Activated T-helper 17 cell treated with anti-CD3 and anti-CD28 coated beads, Interleukin-2, amount 50 U/mL, for 72 hours (primary cell): ENCODE data around the gene TMEM154. TPM values are rescaled to one million over a fixed set of nuclear protein-coding genes. Genes with fewer than 3 reads are reported as not detected.

Source experiments
- ATAC-seq: fragments of 150-1000 bp; cut with Tn5 transposase; replicated peaks from 2 replicates; pipeline ENCODE4 v1.10.0; 2021; ENCODE audit warnings: mild to moderate bottlenecking, moderate library complexity
- H3K27ac Mint-ChIP-seq: one replicate; pipeline ENCODE4 v1.8.0; 2022; ENCODE audit warnings: mixed read lengths
- H3K27me3 Mint-ChIP-seq: one replicate; pipeline ENCODE4 v1.8.0; 2022; ENCODE audit warnings: mixed read lengths
- H3K36me3 Mint-ChIP-seq: one replicate; pipeline ENCODE4 v1.8.0; 2022; ENCODE audit warnings: low read depth, mild to moderate bottlenecking, mixed read lengths
- H3K4me1 Mint-ChIP-seq: one replicate; pipeline ENCODE4 v1.8.0; 2022; ENCODE audit warnings: mixed read lengths
- H3K4me3 Mint-ChIP-seq: one replicate; pipeline ENCODE4 v1.8.0; 2022; ENCODE audit warnings: mild to moderate bottlenecking, mixed read lengths
- H3K9me3 Mint-ChIP-seq: one replicate; pipeline ENCODE4 v1.8.0; 2022; ENCODE audit warnings: mixed read lengths
- total RNA-seq, 2 donors: library from RNA; stranded (reverse); gene quantifications; one replicate each; pipeline ENCODE4 v1.2.3, GENCODE V29; 2022

TMEM154 gene
- total RNA-seq, 2 donors from 2014 or later: 8.6 to 18.0 TPM

DNA sequence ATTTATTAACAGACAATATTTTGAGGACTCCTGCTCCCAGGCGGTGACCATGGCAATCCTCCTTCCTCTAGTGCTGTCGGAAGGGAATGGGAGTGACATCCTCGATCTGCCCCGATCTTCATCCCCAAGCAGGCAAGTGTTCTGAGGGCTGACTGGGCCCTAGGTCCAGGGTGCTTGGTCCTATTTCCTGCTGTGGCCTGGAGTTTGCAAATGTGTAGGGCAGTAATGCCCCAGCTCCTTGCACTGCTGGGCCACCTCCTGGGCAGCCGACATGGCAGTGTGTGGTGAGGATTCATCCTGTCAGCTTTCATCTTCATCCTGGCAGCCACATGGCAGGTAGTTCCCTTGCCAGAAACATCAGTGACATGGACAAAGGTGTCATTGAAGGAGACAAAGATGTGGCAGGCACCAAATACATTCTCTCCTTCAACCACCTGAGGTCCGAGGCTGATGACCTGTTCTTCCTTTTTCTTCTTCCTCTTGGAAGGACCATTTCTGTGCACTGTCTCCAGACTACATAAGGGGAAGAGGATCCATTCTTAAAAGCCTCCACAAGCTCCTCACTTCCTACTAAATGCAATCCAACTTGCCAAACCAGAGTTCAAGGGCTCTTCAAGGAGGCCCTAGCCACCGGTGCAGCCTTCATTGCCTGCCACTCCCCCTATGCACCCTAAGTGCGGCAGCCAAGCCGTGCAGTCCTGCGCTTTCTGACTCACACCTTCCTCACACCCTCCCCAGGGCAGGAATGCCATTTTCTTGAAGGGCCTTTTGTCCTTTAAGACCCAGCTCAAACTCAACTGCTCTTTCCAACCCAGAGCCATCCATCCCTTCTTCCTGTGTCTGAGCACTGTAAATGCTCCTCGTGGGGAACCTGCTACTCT, 65.7 kb downstream of the TMEM154 start:
- Mint-ChIP-seq H3K27me3 (peaks cover 4% of the 10 kb centered on the region), H3K4me3 (no peak overlapping the region), H3K36me3 (no peaks in the 10 kb centered on the region), H3K27ac (no peak overlapping the region), H3K4me1 (no peaks in the 10 kb centered on the region), H3K9me3 (no peaks in the 10 kb centered on the region)
- ATAC-seq: no peak

DNA sequence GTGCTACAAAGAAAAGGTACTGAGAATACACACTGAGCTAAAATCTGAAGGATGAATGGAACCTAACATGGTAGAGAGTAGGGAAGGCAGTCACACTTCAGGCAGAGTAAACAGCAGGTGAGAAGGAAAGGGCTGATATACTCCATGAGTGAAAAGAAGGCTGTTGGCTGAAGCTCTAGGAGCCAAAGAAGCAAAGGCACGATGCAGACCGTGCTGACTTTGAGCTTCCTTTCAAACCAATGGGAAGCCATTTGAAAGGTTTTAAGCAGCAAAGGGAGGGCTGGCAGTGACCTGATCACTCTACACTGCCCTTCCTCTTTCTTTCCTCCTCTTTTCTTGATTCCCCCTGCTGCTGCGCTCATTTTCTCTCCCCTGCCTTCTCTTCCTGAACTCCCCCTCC, 66.4 kb downstream of the TMEM154 start:
- Mint-ChIP-seq H3K4me3 (no peak overlapping the region), H3K36me3 (no peaks in the 10 kb centered on the region), H3K27me3 (peaks cover 4% of the 10 kb centered on the region), H3K4me1 (no peaks in the 10 kb centered on the region), H3K9me3 (no peaks in the 10 kb centered on the region), H3K27ac (no peak overlapping the region)
- no peak for ATAC-seq

DNA sequence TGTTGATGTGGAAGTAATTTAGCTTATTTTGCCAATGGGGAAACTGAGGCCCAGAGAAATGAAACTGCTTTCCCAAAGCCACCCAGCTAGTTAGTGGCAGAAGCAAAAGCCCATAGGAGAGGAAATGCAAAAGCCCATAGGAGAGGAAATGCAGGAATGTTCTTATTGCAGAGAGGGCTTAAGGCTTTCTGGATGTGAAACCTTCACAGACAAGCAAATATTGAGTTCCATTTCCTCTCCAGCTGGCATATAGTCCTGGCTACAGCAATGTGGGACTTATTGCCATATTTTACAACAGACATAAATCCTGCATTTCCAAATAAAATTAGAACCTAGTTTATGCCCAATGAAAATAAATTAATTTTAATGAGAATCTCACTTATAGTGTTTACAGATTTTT, 69.7 kb downstream of the TMEM154 start:
- H3K4me3 Mint-ChIP-seq: no peak overlapping the region
- H3K9me3 Mint-ChIP-seq: no peaks in the 10 kb centered on the region
- H3K27ac Mint-ChIP-seq: no peak overlapping the region
- H3K27me3 Mint-ChIP-seq: peaks cover 4% of the 10 kb centered on the region
- H3K4me1 Mint-ChIP-seq: no peaks in the 10 kb centered on the region
- H3K36me3 Mint-ChIP-seq: no peaks in the 10 kb centered on the region
- ATAC-seq: no peak

DNA sequence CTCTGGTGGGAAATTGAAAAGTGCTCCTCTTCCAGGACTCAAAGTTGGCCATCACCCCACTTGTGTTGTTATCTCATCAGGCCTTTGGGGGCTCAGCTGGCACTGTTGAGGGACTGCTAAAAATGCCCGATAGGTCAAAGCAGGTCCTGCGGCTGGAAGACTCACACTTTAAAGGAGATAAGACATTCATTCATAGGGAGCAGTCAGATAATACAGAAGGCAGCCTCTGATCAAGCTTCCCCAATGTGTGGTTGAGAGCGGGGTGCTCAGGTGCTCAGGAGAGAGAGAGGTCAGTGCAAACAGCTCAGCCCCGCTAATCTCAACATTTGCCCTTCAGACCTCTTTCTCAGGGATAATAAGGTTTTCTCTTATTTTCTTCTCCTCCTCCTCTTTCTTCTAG, 70.3 kb downstream of the TMEM154 start:
- H3K36me3 Mint-ChIP-seq: no peaks in the 10 kb centered on the region
- no peak overlapping the region for H3K4me3 Mint-ChIP-seq
- H3K27me3 Mint-ChIP-seq: peaks cover 4% of the 10 kb centered on the region
- no peak overlapping the region for H3K27ac Mint-ChIP-seq
- H3K4me1 Mint-ChIP-seq: no peaks in the 10 kb centered on the region
- no peaks in the 10 kb centered on the region for H3K9me3 Mint-ChIP-seq
- no peak for ATAC-seq

DNA sequence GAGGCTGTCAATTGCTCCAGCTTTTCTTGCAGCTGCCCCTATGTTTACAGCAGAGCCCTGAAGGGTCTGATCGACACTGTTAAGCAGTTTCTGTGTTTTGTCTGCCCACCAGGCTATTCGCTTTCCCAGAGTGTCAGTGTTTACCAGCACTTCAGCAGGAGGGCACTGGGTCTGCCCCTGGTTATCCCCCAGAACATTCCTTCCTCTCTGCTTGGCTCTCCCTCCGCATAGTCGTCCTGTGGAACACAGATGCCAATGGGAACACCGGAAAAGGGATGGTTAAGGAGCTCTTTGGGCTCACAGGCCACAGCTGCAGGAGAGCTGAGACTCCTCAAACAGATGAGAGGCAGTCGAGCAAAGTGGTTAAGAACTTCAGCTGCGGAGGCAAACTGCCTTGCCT, 72.6 kb downstream of the TMEM154 start:
- no peaks in the 10 kb centered on the region for H3K4me1 Mint-ChIP-seq
- no peaks in the 10 kb centered on the region for H3K9me3 Mint-ChIP-seq
- H3K4me3 Mint-ChIP-seq: no peak overlapping the region
- H3K27me3 Mint-ChIP-seq: no peaks in the 10 kb centered on the region
- ATAC-seq: no peak
- no peaks in the 10 kb centered on the region for H3K36me3 Mint-ChIP-seq
- peak overlapping the region; percentile 17 for H3K27ac Mint-ChIP-seq

DNA sequence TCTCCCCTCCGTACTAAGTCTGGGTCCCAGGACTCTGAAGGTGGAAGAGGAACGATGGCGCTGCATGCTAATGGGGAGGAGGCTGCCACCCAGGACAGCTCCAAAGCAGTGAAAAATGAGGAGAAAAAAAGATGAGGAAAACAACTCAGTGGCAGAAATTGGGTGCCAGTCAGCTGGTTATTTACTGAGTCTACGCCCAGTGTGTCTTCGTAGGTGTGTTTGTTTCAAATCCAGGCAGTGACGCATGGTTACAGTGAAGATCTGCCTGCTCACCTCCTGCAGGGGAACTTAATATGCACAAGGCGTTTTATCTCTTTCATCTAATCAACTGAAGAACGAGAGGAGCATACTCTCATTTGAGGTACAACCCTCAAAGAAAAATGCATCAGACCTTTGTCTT, 73.0 kb downstream of the TMEM154 start:
- no peaks in the 10 kb centered on the region for H3K36me3 Mint-ChIP-seq
- H3K4me3 Mint-ChIP-seq: no peak overlapping the region
- H3K4me1 Mint-ChIP-seq: no peaks in the 10 kb centered on the region
- peak; percentile 39 for ATAC-seq
- no peaks in the 10 kb centered on the region for H3K9me3 Mint-ChIP-seq
- H3K27ac Mint-ChIP-seq: peak overlapping the region; percentile 17
- H3K27me3 Mint-ChIP-seq: no peaks in the 10 kb centered on the region

DNA sequence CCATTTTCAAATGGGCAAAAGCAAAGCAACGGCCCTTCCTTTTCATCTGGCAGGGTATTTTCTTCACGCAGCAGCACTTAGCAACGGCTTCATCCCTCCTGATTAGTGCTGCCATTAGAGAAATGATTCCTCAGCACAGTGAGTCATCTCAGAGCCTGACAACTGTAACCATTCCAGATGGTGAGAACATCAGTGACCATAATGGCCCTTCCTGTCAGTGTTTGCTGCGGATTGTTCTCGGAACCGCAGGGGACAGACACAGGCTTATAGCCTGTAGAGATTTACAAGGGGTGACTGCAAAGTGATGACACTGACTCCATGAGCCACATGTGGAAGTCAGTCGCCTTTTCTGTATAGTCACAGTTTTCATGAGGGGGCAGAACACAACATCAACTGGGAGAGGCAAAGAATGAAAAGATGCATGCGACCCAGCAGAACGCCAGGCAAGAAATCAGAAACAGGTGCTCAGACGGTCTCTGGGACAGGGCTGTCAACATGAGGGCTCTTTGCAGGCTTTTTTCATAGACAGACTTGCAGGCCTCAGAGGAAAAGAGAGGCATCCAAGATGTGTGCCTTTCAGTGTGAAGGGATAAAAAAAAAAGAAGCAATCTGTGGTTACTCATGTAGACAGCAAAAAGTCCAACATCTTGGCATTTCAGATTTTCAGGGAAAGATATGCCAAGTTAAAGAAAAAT, 74.0 kb downstream of the TMEM154 start:
- no peak for ATAC-seq
- no peak overlapping the region for H3K4me3 Mint-ChIP-seq
- H3K36me3 Mint-ChIP-seq: no peaks in the 10 kb centered on the region
- no peak overlapping the region for H3K27ac Mint-ChIP-seq
- H3K4me1 Mint-ChIP-seq: no peaks in the 10 kb centered on the region
- H3K27me3 Mint-ChIP-seq: no peaks in the 10 kb centered on the region
- no peaks in the 10 kb centered on the region for H3K9me3 Mint-ChIP-seq

DNA sequence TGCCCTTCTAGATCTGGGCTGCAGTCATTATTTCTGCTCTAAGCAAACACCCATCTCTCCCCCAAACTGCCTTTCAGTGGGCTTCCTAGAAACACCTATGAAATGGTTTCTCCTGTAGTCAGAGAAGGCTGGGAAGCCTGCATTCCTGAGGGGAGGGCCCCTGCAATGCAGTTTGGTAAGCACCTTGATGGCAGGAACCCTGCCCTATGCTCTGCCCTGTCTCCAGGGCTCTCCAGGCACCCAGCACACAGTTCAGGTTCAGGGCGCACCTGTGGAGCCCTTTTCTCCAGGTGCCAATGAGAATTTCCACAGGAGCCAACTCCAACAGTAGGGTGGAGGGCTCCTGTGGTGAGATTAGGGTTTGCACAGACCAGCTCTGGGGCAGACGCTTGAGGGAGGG, 74.8 kb downstream of the TMEM154 start:
- H3K27me3 Mint-ChIP-seq: no peaks in the 10 kb centered on the region
- no peak for ATAC-seq
- no peak overlapping the region for H3K27ac Mint-ChIP-seq
- no peaks in the 10 kb centered on the region for H3K9me3 Mint-ChIP-seq
- no peaks in the 10 kb centered on the region for H3K4me1 Mint-ChIP-seq
- H3K4me3 Mint-ChIP-seq: no peak overlapping the region
- no peaks in the 10 kb centered on the region for H3K36me3 Mint-ChIP-seq

DNA sequence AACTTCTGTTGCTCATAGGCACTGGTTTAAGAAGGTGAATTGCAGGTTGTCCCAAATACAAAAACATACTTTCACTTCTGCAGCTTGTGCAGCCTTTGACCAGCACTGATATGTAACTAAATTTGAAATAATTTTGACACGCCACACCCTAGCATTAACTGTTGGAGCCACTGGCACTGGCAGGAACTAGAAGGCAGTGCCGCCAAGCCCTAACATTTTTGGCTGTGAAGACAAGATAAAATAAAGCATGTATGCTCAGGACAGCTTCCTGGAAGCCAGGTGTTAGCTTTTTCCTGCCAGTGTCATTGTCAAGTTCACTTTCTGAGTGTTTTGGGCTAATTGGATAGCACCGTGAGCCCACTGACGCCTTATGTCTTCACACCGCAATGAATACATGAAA, 78.6 kb downstream of the TMEM154 start:
- Mint-ChIP-seq H3K4me3 (no peak overlapping the region), H3K27ac (no peak overlapping the region), H3K4me1 (no peaks in the 10 kb centered on the region), H3K27me3 (no peaks in the 10 kb centered on the region), H3K36me3 (no peaks in the 10 kb centered on the region), H3K9me3 (no peaks in the 10 kb centered on the region)
- no peak for ATAC-seq

DNA sequence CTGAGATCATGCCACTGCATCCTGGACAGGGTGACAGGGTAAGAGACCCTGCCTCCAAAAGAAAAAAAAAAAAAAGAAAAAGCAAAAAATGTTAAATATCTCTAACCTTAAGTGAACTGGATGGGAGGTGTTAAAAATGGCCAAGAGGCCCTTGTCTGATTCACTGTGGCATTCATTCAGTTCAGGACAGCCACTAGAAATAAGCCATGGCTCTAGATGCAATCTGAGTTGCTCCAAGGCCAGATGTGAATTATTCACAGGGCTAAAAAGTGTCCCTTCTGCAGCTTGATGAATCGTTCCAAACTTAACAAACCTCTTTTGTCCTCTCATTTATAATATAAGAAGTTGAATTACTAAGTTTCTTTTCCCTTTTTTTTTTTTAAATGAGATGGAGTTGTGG, 80.2 kb downstream of the TMEM154 start:
- H3K4me3 Mint-ChIP-seq: no peak overlapping the region
- no peaks in the 10 kb centered on the region for H3K4me1 Mint-ChIP-seq
- H3K36me3 Mint-ChIP-seq: no peaks in the 10 kb centered on the region
- no peak overlapping the region for H3K27ac Mint-ChIP-seq
- H3K27me3 Mint-ChIP-seq: no peaks in the 10 kb centered on the region
- ATAC-seq: no peak
- H3K9me3 Mint-ChIP-seq: no peaks in the 10 kb centered on the region

DNA sequence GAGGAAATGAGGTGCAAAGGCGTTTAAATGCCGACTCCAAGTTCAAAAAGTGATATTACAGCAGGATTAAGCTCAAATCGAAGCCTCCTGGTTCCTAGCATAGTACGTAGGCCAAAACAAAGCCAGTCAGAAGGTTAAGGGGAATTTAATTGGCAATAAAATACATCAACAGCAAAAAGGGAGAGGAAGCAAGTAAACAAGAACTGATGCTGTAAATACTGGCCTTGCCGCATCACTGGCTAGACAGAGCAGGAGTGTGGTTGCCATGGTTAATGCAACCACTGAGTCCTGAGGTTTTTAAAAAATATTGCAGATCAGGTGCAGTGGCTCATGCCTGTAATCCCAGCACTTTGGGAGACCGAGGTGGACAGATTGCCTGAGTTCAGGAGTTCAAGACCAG, 80.7 kb downstream of the TMEM154 start:
- no peaks in the 10 kb centered on the region for H3K9me3 Mint-ChIP-seq
- no peaks in the 10 kb centered on the region for H3K27me3 Mint-ChIP-seq
- no peak overlapping the region for H3K27ac Mint-ChIP-seq
- no peak overlapping the region for H3K4me3 Mint-ChIP-seq
- no peak for ATAC-seq
- H3K36me3 Mint-ChIP-seq: no peaks in the 10 kb centered on the region
- no peaks in the 10 kb centered on the region for H3K4me1 Mint-ChIP-seq

DNA sequence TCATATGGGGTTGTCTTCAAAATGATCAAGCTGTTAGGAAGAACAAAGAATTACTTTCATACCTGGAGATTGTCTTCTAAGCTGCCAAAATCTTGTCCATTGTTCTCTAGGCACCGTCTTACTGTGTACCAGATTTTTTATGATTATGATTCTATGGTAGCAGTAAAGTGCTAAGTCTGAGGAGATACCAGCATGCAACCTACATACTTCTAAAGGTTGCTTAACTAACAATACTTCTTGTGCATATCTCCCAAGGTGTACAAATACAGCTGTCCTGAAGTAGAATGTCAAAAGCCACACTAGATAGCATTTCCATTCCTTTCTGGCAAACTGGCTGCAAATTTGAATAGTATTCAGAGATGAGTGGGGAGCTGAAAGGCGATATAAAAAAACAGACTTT, 81.3 kb downstream of the TMEM154 start:
- ATAC-seq: no peak
- no peaks in the 10 kb centered on the region for H3K27me3 Mint-ChIP-seq
- H3K9me3 Mint-ChIP-seq: no peaks in the 10 kb centered on the region
- no peaks in the 10 kb centered on the region for H3K4me1 Mint-ChIP-seq
- no peak overlapping the region for H3K4me3 Mint-ChIP-seq
- no peak overlapping the region for H3K27ac Mint-ChIP-seq
- H3K36me3 Mint-ChIP-seq: no peaks in the 10 kb centered on the region

DNA sequence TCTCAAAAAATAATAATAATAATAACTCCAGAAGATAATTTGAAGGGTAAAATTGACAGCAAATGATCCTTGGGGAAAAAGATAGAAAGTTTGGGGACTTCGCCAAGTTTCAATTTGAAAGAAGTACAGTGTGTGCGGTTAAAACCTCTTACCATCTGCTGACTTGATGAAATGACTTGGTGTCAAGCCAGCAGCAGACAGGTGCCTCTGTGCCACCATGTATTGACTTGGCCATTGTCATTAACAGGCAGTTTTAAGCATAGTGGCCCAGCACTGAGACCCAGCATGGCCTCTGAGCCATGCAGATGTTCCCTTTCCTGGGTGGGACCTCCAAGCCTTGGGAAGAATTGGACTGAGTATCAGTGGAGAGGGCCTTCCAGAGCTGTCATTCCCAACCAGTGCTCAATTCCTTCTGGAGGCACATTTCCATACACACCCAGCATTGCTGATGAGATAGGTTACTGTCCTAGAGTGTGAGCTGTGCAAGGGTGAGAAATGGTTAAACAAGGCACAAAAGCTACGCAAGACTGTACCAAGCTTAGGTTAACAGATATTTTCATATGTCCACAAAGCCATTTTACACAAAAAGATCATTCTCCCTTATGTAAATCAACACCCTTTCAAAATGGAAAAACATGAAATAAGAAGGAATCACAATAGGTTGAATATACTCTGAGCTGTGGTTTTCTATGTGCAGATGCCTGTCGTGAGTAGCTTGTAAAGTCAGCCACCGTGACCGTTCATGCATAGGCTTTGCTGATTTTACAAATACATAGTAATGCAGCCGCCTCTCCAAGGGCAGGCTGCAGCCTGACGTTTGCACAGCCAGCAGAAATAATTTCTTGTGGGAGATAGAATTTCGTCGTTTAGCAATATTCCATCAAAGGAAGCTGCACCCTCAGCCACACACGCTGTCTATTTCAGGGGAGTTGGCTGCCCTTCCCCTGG, 84.5 kb downstream of the TMEM154 start:
- H3K9me3 Mint-ChIP-seq: no peaks in the 10 kb centered on the region
- ATAC-seq: no peak
- no peaks in the 10 kb centered on the region for H3K36me3 Mint-ChIP-seq
- H3K4me1 Mint-ChIP-seq: peaks cover 10% of the 10 kb centered on the region
- no peak overlapping the region for H3K4me3 Mint-ChIP-seq
- H3K27me3 Mint-ChIP-seq: no peaks in the 10 kb centered on the region
- H3K27ac Mint-ChIP-seq: no peak overlapping the region

DNA sequence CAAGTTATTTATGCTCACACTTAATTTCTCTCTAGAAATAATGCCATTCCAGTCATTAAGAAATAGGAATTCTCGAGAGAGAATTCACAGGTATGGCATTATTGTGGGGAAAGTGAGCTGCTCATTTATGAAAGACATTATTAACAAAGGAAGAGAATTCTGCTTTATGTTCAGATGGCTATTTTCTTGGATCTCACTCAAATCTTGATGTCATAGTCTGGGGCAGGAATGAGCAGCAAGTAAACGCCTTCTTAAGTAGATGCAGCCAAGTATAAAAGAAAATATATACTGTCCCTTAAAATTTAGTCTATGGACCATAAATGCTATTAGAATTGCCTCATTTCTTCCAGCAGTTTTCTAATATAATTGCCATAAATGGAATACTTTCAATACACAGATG, 85.7 kb downstream of the TMEM154 start:
- Mint-ChIP-seq H3K9me3 (no peaks in the 10 kb centered on the region), H3K4me1 (peaks cover 10% of the 10 kb centered on the region), H3K27me3 (no peaks in the 10 kb centered on the region), H3K4me3 (no peak overlapping the region), H3K36me3 (no peaks in the 10 kb centered on the region), H3K27ac (no peak overlapping the region)
- ATAC-seq: no peak
